PC-3 (cell line): ENCODE results near the gene ANTXR1. TPM values are rescaled to one million over a fixed set of nuclear protein-coding genes. Genes with fewer than 3 reads are reported as not detected.

Experiments used
- ATAC-seq: fragments of 200-7000 bp; cut with Tn5 transposase; 2 replicates; pipeline ENCODE4 v1.9.1; 2020; ENCODE audit warnings: mild to moderate bottlenecking, moderate library complexity
- BruUV-seq: library from RNA; stranded (reverse); fragments of 400-500 nt; replicated peaks from 2 replicates; lab custom pipeline; 2021; lab: Mats Ljungman, UMichigan
- CTCF ChIA-PET: fragments of 300-600 bp; sonication (Branson Sonifier 250); formaldehyde crosslinking; loops from one replicate; lab custom pipeline; 2022; ENCODE audit warnings: antibody characterized with exemption; lab: Charles Lee
- POLR2A ChIA-PET: fragments of 300-600 bp; sonication (Branson Sonifier 250); formaldehyde crosslinking; loops from one replicate; lab custom pipeline; 2022; ENCODE audit warnings: antibody characterized with exemption; ENCODE audit not compliant: unreplicated experiment; lab: Charles Lee
- DNase-seq: peaks from one replicate; pipeline ENCODE4 v3.0.0-alpha.2; 2015
- H2AFZ ChIP-seq: fragments of 300-600 bp; sonication (generic); 2 replicates; pipeline ENCODE4 v1.6.0; 2016; ENCODE audit warnings: antibody characterized with exemption, low read length
- H3F3A ChIP-seq: fragments of 300-600 bp; sonication (generic); one replicate; pipeline ENCODE4 v1.6.0; 2017; ENCODE audit warnings: antibody characterized with exemption, low read length, control low read depth, mild to moderate bottlenecking; ENCODE audit not compliant: unreplicated experiment
- H3K27ac ChIP-seq: fragments of 300-600 bp; sonication (generic); 2 replicates; pipeline ENCODE4 v1.5.1; 2016; ENCODE audit warnings: mild to moderate bottlenecking, low read length
- H3K27me3 ChIP-seq: fragments of 300-600 bp; sonication (generic); 2 replicates; pipeline ENCODE4 v1.6.1; 2016; ENCODE audit warnings: low read length, mixed read lengths
- H3K36me3 ChIP-seq: fragments of 300-600 bp; sonication (generic); 2 replicates; pipeline ENCODE4 v1.6.1; 2016; ENCODE audit warnings: low read depth, mixed run types, low read length, mixed read lengths
- H3K4me1 ChIP-seq: fragments of 300-600 bp; sonication (generic); 2 replicates; pipeline ENCODE4 v1.5.1; 2016; ENCODE audit warnings: low read length; ENCODE audit not compliant: insufficient read depth
- H3K4me2 ChIP-seq: fragments of 300-600 bp; sonication (generic); 2 replicates; pipeline ENCODE4 v1.6.0; 2016; ENCODE audit warnings: low read length
- H3K4me3 ChIP-seq: fragments of 300-600 bp; sonication (generic); 2 replicates; pipeline ENCODE4 v1.5.1; 2016; ENCODE audit warnings: mild to moderate bottlenecking, low read length, mixed read lengths
- H3K79me2 ChIP-seq: fragments of 300-600 bp; sonication (generic); 2 replicates; pipeline ENCODE4 v1.6.1; 2017; ENCODE audit warnings: low read length, mixed read lengths
- H3K9ac ChIP-seq: fragments of 300-600 bp; sonication (generic); 2 replicates; pipeline ENCODE4 v1.6.0; 2016; ENCODE audit warnings: mild to moderate bottlenecking, low read length
- H3K9me2 ChIP-seq: fragments of 300-600 bp; sonication (generic); replicated peaks from 2 replicates; pipeline ENCODE4 v1.6.1; 2016; ENCODE audit warnings: mixed run types, low read length, mixed read lengths
- H3K9me3 ChIP-seq: fragments of 300-600 bp; sonication (generic); 2 replicates; pipeline ENCODE4 v1.6.1; 2016; ENCODE audit warnings: low read length, mixed read lengths
- H4K20me1 ChIP-seq: fragments of 300-600 bp; sonication (generic); 2 replicates; pipeline ENCODE4 v1.6.1; 2016; ENCODE audit warnings: low read length, mixed read lengths
- EZH2 ChIP-seq: fragments of 300-600 bp; sonication (generic); IDR thresholded peaks from one replicate; pipeline ENCODE4 v1.6.1; 2017; ENCODE audit warnings: antibody characterized with exemption, mild to moderate bottlenecking, low read length; ENCODE audit not compliant: unreplicated experiment
- EZH2phosphoT487 ChIP-seq: fragments of 300-600 bp; sonication (generic); IDR thresholded peaks from 2 replicates; pipeline ENCODE4 v1.6.1; 2018; ENCODE audit warnings: mild to moderate bottlenecking, antibody characterized with exemption, low read length, borderline replicate concordance
- intact Hi-C: fragments of 100-400 bp; cut with micrococcal nuclease; formaldehyde crosslinking; loops from 2 replicates; pipeline ENCODE4 v1.9.0; 2023
- total RNA-seq: library from RNA; depleted of rRNA; stranded (reverse); fragments of >200 nt; gene quantifications from 2 replicates; pipeline ENCODE4 v1.2.3, GENCODE V29; 2014
- TF ChIP-seq, protein P1 (sequence below): fragments of 300-600 bp; sonication (generic); conservative IDR thresholded peaks from 2 replicates; pipeline ENCODE4 v1.5.1; 2017; ENCODE audit warnings: antibody characterized with exemption, low read depth, mild to moderate bottlenecking, low read length

ANTXR1 gene
- total RNA-seq, 1 experiment from 2014 or later, result 31.2 TPM

DNA sequence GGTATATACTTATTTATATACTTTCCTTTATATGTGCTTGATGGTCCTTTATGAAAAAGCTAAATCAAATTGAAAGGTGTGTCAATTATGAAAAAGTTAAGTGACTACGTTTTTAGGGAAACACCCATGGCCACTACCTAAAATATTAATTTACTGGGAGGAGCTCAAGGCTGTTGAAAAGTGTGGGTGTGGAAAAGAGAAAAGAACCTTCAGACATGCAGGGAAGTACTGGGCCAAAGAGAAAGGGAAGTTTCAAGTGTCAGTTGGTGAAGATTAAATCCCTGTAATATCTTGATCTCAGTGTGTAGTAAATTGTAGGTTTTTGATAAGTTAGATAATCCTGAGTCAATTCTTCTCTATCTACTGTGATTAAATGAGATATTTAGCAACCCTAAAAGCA lies 44.8 kb upstream of the ANTXR1 start:
- intact Hi-C loops, result no loop called here
- no peak for ATAC-seq
- no peaks in the 10 kb centered on the region for H3K79me2 ChIP-seq
- H2AFZ ChIP-seq, result no peak overlapping the region
- no peak overlapping the region for H3K9ac ChIP-seq
- peaks cover 10% of the 10 kb centered on the region for H3F3A ChIP-seq
- BruUV-seq, result no TSS peak
- DNase-seq, result no peak
- TF ChIP-seq EZH2 (no peak), EZH2phosphoT487 (no peak)
- TF ChIP-seq, protein P1, sequence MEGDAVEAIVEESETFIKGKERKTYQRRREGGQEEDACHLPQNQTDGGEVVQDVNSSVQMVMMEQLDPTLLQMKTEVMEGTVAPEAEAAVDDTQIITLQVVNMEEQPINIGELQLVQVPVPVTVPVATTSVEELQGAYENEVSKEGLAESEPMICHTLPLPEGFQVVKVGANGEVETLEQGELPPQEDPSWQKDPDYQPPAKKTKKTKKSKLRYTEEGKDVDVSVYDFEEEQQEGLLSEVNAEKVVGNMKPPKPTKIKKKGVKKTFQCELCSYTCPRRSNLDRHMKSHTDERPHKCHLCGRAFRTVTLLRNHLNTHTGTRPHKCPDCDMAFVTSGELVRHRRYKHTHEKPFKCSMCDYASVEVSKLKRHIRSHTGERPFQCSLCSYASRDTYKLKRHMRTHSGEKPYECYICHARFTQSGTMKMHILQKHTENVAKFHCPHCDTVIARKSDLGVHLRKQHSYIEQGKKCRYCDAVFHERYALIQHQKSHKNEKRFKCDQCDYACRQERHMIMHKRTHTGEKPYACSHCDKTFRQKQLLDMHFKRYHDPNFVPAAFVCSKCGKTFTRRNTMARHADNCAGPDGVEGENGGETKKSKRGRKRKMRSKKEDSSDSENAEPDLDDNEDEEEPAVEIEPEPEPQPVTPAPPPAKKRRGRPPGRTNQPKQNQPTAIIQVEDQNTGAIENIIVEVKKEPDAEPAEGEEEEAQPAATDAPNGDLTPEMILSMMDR, result no peak
- peaks cover 28% of the 10 kb centered on the region for H3K4me1 ChIP-seq
- no peaks in the 10 kb centered on the region for H3K9me3 ChIP-seq
- no peak overlapping the region for H3K4me2 ChIP-seq
- no peak overlapping the region for H3K27ac ChIP-seq
- no peaks in the 10 kb centered on the region for H3K27me3 ChIP-seq
- H3K9me2 ChIP-seq, result no peaks in the 10 kb centered on the region
- POLR2A ChIA-PET, result no interaction called here
- H4K20me1 ChIP-seq, result no peaks in the 10 kb centered on the region
- H3K36me3 ChIP-seq, result no peaks in the 10 kb centered on the region
- H3K4me3 ChIP-seq, result no peak overlapping the region
- CTCF ChIA-PET, result no interaction called here

DNA sequence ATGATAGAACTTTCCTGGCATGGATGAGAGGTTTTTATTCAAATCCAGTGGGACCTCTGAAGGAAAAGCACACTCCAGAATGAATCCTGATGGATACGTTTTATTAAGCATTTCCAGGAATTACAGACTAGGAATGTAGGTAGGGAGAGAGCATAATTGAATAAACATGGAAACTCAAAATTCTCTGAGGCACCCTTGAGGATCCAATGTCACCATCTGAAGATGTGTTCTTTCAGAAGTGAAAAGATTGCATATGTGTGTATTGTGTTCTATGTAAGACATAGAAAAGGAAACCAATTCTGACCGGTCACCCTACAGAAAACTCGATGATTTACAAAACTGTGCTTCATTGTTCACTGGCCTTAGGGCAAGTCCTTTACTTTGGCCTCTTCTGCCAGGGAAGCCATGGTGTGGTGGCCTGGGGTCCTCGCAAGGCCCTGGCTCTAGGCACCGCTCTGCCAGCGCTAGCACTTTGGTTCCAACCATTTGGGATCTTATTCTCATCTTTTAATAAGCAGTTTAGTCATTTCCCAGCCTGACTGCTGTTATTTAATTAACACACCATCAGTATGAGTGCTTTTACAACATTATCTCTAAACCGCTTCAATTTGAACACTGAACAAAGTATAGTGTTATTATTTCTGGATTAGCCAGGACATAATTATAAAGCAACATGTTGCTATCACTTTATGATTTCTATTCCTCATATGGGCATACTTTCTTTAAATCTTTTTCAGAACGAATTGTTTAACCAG lies 43.1 kb upstream of the ANTXR1 start:
- CTCF ChIA-PET, result no interaction called here

More for the DNA sequence above, 43.1 kb upstream of the ANTXR1 start:
- TF ChIP-seq, protein P1, result no peak
- no peak for TF ChIP-seq EZH2phosphoT487
- no peak for TF ChIP-seq EZH2
- no peaks in the 10 kb centered on the region for H3K36me3 ChIP-seq
- H3K4me3 ChIP-seq, result no peak overlapping the region
- H3K4me2 ChIP-seq, result no peak overlapping the region
- no peaks in the 10 kb centered on the region for H3K27me3 ChIP-seq
- no peak for ATAC-seq
- peaks cover 34% of the 10 kb centered on the region for H3K4me1 ChIP-seq
- peak overlapping the region; percentile 97 for H3K27ac ChIP-seq
- peaks cover 10% of the 10 kb centered on the region for H3F3A ChIP-seq
- H3K9ac ChIP-seq, result peak overlapping the region; percentile 69; the same call in 1 of the 2 replicates
- no peaks in the 10 kb centered on the region for H3K9me3 ChIP-seq
- H4K20me1 ChIP-seq, result no peaks in the 10 kb centered on the region
- H3K9me2 ChIP-seq, result 0 out of 2 replicates have a peak, but pooled peaks cover 6% of the 10 kb centered on the region
- POLR2A ChIA-PET, result no interaction called here
- H2AFZ ChIP-seq, result no peak overlapping the region
- no TSS peak for BruUV-seq
- no peak for DNase-seq
- no peaks in the 10 kb centered on the region for H3K79me2 ChIP-seq
- intact Hi-C loops, result no loop called here
